Activated CD4-positive, CD25-positive, alpha-beta regulatory T cell treated with anti-CD3 and anti-CD28 coated beads, Interleukin-2, amount 50 U/mL, for 24 hours (primary cell): ENCODE results near the gene RNF31.
A peak's percentile ranks its signal among the peaks of the same experiment; 100 is the strongest.

ENCODE experiments used
- ATAC-seq, 2 donors: fragments of 150-1000 bp; cut with Tn5 transposase; one replicate each; pipeline ENCODE4 v1.10.0; 2021; ENCODE audit warnings: mild to moderate bottlenecking in 1 of 2, moderate library complexity in 1 of 2

Gene RNF31

DNA sequence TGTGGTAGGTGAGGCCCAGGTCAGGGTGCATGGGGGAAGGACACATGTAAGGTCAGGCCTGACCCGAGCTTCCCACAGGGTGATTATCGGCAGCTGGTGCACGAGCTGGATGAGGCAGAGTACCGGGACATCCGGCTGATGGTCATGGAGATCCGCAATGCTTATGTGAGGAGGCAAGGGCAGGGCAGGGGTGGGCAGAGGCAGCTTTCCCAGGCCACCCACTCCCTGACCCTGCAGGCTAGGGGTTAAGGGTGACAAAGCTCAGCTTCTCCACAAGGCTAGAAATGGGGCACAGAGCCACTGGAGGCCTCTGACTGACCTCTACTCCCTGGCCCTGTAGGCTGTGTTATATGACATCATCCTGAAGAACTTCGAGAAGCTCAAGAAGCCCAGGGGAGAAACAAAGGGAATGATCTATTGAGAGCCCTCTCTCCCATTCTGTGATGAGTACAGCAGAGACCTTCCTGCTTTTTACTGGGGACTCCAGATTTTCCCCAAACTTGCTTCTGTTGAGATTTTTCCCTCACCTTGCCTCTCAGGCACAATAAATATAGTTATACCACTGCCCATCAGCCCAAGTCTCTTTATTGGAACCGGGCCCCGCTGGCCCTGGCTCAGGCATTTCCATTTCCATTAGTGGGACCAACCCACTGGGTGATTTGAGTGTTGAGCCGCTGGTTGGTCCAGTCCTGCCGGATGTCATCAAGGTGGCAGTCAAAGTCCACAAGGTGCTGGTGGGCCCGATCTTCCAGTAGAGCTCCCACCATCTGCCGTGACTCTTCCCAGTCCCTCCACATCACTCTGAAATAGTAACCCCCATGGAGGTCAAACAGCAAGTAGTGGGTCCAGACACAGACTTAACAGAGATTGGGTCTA is 8.7 kb upstream of the RNF31 start:
- no peak for ATAC-seq

- no peak for ATAC-seq
These were observed 7.9 kb upstream of the RNF31 start for GRCh38 chr14:24139272-24139934.

- ATAC-seq = peak; percentile 90 to 91
These were observed 6.0 kb upstream of the RNF31 start, which contains the start of gene EMC9 for GRCh38 chr14:24141097-24141880. Gene EMC9 (minus strand): TSS chr14:24141591. CDS start chr14:24141304, 287 bp downstream.

- ATAC-seq = no peak
These were observed 3.8 kb upstream of the RNF31 start for GRCh38 chr14:24143511-24143910.

- no peak for ATAC-seq
These were observed 2.8 kb upstream of the RNF31 start for GRCh38 chr14:24144451-24144850.

DNA sequence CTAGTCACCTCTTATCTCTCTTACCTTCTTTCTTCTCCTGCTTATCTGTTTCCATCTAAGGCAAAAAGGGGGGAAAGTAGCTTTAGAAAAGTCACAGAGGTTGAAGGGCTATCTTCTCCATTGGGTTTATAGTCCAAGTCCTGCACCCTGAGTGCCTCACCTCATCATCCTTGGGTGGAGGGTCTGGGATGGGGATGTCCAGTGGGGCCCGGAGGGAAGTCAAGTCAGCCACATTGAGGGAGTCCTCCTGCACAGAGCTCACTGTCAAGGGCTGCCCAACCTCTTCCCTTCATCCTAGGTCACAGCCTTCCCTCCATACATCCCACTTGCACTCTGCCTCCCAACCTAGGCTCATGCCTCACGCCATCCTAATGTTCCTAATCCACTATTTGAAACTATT is 2.1 kb upstream of the RNF31 start:
- no peak for ATAC-seq

- no peak for ATAC-seq
These were observed 1.4 kb upstream of the RNF31 start for GRCh38 chr14:24145690-24146452.

DNA sequence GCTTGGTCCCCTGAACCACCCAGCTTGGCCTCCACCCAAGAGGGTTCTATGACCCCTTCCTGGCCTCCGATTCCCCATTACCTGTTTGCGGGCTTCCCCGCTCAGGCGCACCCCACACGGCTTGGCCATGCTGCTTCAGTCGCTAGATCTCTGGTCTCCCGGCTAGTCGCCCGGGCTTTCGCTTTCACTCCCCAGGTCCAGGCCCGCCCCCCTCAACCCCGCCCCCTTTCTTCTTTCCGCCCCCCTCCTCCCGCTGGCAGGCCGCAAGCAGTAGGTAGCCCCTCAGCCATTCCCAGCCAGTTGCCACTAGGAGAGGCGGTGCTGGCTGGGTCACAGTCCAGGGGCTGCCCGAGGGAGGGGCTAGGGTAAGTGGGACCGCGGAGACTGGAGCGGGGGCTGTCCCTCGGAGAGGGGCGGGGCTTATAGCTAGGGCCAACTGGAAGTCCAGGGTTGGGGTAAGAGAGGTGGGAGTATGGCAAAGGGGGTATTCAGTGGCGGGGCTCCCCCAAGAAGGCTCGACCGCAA is 783 bp upstream of the RNF31 start, which contains the start of gene PSME2:
PSME2 (minus strand) TSS at position 158 of the 525 bp plus-strand sequence; CDS start at position 129, 29 bp downstream.
- peak; percentile 67 to 70 for ATAC-seq

- no peak for ATAC-seq
These were observed 597 bp downstream of the RNF31 start for GRCh38 chr14:24147761-24148428.

DNA sequence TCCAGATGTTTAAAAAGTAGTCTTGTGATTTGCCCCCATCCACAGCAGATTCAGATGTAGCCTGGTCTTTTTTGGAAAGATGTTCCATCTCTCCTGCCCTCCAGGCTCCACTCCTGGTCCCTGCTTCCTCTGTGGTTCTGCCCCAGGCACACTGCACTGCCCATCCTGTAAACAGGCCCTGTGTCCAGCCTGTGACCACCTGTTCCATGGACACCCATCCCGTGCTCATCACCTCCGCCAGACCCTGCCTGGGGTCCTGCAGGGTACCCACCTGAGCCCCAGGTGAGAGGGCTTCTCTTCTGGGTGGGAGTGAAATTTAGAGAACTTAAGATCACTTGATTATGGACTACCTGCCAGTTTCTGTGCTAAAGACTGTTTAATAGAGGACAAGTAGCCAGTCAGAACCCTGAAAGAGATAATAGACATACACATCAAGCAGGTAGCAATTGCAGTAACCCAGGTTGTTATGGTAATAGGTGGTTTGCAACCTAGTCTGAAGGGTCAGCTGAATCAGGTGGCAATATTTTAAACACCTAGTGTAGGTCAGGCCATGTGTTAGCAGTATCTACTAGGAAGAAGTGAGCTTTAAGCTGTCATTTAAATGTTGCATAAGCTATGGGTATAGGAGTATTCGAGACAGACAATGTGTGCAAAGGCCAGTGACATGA is 2.1 kb downstream of the RNF31 start:
- no peak for ATAC-seq

DNA sequence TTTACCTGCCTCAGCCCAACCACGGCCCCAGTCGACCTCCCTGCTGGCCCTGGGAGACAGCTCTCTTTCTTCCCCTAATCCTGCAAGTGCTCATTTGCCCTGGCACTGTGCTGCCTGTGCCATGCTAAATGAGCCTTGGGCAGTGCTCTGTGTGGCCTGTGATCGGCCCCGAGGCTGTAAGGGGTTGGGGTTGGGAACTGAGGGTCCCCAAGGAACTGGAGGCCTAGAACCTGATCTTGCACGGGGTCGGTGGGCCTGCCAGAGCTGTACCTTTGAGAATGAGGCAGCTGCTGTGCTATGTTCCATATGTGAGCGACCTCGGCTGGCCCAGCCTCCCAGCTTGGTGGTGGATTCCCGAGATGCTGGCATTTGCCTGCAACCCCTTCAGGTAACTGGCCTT is 2.8 kb downstream of the RNF31 start:
- ATAC-seq = no peak

GRCh38 chr14:24150567-24150966 is 3.3 kb downstream of the RNF31 start:
- no peak for ATAC-seq

DNA sequence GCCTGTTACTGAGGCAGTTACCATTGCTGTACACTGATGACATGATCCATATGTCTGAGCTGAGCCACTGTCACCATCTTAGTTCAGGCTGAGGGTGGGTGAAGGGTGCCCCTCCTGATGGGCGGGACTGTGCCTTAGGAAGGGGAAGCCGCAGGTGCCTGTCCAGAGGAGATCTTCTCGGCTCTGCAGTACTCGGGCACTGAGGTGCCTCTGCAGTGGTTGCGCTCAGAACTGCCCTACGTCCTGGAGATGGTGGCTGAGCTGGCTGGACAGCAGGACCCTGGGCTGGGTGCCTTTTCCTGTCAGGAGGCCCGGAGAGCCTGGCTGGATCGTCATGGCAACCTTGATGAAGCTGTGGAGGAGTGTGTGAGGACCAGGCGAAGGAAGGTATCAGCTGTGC is 3.7 kb downstream of the RNF31 start:
- ATAC-seq = no peak

- ATAC-seq = no peak
These were observed 4.2 kb downstream of the RNF31 start for GRCh38 chr14:24151404-24152080.

DNA sequence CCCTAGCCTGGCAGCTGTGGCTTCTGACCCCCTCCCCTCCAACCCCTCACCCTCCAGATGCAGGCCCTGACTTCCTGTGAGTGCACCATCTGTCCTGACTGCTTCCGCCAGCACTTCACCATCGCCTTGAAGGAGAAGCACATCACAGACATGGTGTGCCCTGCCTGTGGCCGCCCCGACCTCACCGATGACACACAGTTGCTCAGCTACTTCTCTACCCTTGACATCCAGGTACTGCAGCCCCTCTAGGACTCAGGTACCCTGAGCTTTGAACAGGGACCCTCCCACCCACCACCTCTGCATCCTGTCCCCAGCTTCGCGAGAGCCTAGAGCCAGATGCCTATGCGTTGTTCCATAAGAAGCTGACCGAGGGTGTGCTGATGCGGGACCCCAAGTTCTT is 7.8 kb downstream of the RNF31 start:
- no peak for ATAC-seq

DNA sequence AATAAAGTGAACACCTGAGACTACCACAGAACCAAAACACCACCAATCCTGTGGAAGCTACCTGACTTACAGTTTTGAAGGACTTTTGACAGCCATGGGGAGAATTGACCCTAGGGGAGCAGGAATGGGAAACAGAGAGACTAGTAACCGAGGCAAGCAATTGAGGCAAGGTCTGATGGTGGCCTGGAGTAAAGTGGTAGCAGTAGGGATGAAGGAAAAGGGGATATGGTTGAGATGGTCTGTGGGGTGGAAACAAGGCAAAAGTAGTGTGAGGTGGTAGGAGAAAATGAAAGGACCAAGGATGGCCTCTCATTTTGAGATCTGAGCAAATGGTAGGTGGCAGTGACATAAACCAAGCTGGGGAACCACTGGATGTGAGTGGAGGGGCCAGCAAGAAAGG is 9.5 kb downstream of the RNF31 start:
- no peak for ATAC-seq

DNA sequence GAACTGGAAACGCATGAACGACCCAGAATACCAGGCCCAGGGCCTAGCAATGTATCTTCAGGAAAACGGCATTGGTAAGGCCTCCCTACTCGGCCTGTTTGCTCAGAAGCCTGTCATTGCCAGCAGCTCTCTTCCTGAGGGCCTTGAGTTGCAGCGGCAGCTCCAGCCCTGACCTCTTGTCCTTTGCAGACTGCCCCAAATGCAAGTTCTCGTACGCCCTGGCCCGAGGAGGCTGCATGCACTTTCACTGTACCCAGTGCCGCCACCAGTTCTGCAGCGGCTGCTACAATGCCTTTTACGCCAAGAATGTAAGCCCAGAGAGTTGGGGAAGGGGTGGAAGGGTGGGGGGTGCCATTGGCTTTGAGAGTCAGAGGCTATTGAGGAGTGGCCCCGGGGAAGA is 10.0 kb downstream of the RNF31 start:
- no peak for ATAC-seq

DNA sequence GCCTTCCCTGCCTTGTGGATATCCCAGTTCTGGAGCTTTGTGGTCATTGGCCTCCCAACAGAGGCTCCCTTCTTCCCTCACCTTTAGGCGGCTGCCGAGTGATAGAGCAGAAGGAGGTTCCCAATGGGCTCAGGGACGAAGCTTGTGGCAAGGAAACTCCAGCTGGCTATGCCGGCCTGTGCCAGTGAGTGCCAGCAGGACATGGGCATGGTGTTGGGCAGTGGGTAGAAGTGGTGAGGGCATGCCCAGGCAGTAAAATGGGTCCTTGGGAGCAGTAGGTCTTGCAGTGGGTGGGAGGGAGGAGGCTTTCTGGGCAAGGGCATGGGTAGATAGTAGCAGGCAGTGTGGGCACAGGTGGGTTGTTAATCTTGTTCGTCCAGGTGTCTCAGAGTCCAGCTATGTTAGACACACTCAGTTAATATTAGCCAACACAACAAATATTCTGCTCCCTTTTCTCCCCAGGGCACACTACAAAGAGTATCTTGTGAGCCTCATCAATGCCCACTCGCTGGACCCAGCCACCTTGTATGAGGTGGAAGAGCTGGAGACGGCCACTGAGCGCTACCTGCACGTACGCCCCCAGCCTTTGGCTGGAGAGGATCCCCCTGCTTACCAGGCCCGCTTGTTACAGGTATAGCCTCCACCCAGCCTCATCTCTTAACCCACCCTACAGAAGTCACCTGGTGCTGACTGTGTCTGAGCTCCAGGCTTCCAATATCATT is 12.6 kb downstream of the RNF31 start:
- ATAC-seq = no peak

DNA sequence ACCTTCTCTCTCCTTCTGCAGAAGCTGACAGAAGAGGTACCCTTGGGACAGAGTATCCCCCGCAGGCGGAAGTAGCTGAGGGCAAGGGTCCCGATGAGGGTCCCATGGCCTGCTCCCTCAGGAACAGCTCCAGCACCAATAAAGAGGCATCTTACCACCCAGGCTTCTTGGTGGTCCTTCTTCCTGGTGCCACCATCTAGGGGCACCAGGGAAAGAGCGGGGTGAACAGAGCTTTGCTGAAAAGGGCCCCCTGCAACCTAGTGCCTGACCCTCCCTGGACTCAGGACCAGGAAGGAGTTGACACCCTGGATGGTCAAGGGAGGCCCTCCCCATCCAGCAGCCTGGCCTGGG is 13.2 kb downstream of the RNF31 start:
- no peak for ATAC-seq
